GM12878 (cell line): ENCODE data around the gene ZNF655. TPM values are rescaled to one million over a fixed set of nuclear protein-coding genes. Genes with fewer than 3 reads are reported as not detected.

Experiments
- ATAC-seq: fragments of 200-7000 bp; cut with Tn5 transposase; 3 replicates; pipeline ENCODE4 v1.9.1; 2020; ENCODE audit warnings: mild to moderate bottlenecking, moderate library complexity
- BruUV-seq: library from RNA; stranded (reverse); fragments of 400-500 nt; replicated peaks from 2 replicates; lab custom pipeline; 2021; lab: Mats Ljungman, UMichigan
- CTCF ChIA-PET: fragments of 300-600 bp; sonication (Branson Sonifier 250); formaldehyde crosslinking; extraction: SDS; loops from one replicate; lab custom pipeline; 2021; ENCODE audit warnings: inconsistent platforms; lab: Yijun Ruan, JAX
- POLR2A ChIA-PET: fragments of 350-600 bp; formaldehyde crosslinking; extraction: SDS; loops from one replicate; lab custom pipeline; 2021; ENCODE audit warnings: inconsistent platforms; lab: Charles Lee
- RAD21 ChIA-PET: fragments of 300-600 bp; sonication (Branson Sonifier 250); formaldehyde crosslinking; loops from one replicate; lab custom pipeline; 2023; ENCODE audit warnings: antibody characterized with exemption; ENCODE audit not compliant: unreplicated experiment; lab: Charles Lee
- SMC1A ChIA-PET: fragments of 300-600 bp; sonication (Branson Sonifier 250); formaldehyde crosslinking; loops from one replicate; lab custom pipeline; 2023; ENCODE audit not compliant: unreplicated experiment, uncharacterized antibody; lab: Charles Lee
- DNase-seq: peaks from one replicate; pipeline ENCODE4 v3.0.0-alpha.2; 2011; ENCODE audit warnings: low read depth, low spot score
- FAIRE-seq: peaks from 3 replicates; lab custom pipeline; 2011; peaks lifted over from hg19 to GRCh38; lab: Jason Lieb, UNC
- H2AFZ ChIP-seq: 2 replicates; pipeline ENCODE4 v1.6.0; 2011; ENCODE audit warnings: low read depth, low read length, control low read depth; ENCODE audit not compliant: control insufficient read depth
- H3K27ac ChIP-seq: 2 replicates; pipeline ENCODE4 v1.5.1; 2011; ENCODE audit warnings: control low read depth; ENCODE audit not compliant: control insufficient read depth, insufficient read depth
- H3K27me3 ChIP-seq, 2 experiments: replicated peaks in 1 of 2; 2 replicates each; pipeline versions ENCODE4 v1.6.0 to v1.6.1; 2011; ENCODE audit warnings: low read length in 1 of 2; ENCODE audit not compliant: control insufficient read depth in 2 of 2, insufficient read depth in 2 of 2
- H3K36me3 ChIP-seq, 2 experiments: 2 replicates each; pipeline ENCODE4 v1.5.1; 2011; ENCODE audit warnings: low read length in 1 of 2; ENCODE audit not compliant: control insufficient read depth in 2 of 2, insufficient read depth in 2 of 2
- H3K4me1 ChIP-seq: 2 replicates; pipeline ENCODE4 v1.6.1; 2011; ENCODE audit warnings: mild to moderate bottlenecking, low read length, moderate library complexity, mixed read lengths; ENCODE audit not compliant: control insufficient read depth, insufficient read depth
- H3K4me2 ChIP-seq: 2 replicates; pipeline ENCODE4 v1.6.0; 2011; ENCODE audit warnings: control low read depth; ENCODE audit not compliant: control insufficient read depth, insufficient read depth
- H3K4me3 ChIP-seq: fragments of 200-600 bp; sonication (generic); 2 replicates; pipeline ENCODE4 v1.5.1; 2016
- H3K79me2 ChIP-seq: 2 replicates; pipeline ENCODE4 v1.6.0; 2011; ENCODE audit warnings: low read length; ENCODE audit not compliant: control insufficient read depth, insufficient read depth
- H3K9ac ChIP-seq: 2 replicates; pipeline ENCODE4 v1.8.0; 2011; ENCODE audit warnings: low read length, control low read depth, mixed read lengths; ENCODE audit not compliant: control insufficient read depth, insufficient read depth
- H3K9me3 ChIP-seq: replicated peaks from 3 replicates; pipeline ENCODE4 v1.5.1; 2011; ENCODE audit warnings: mild to moderate bottlenecking, low read length; ENCODE audit not compliant: control insufficient read depth, insufficient read depth
- H4K20me1 ChIP-seq: 2 replicates; pipeline ENCODE4 v1.6.0; 2011; ENCODE audit not compliant: control insufficient read depth, insufficient read depth
- POLR2A ChIP-seq: IDR thresholded peaks from 2 replicates; pipeline ENCODE4 v1.6.1; 2011; ENCODE audit warnings: low read depth, mild to moderate bottlenecking, low read length
- PRDM15 ChIP-seq: fragments of 450-650 bp; formaldehyde crosslinking; IDR thresholded peaks from 2 replicates; pipeline ENCODE4 v1.4.0; 2020; ENCODE audit warnings: mild to moderate bottlenecking, moderate library complexity
- SIN3A ChIP-seq: IDR thresholded peaks from 2 replicates; pipeline ENCODE4 v1.6.1; 2012; ENCODE audit warnings: low read depth, low read length, improper control_type of control experiment
- SP1 ChIP-seq: IDR thresholded peaks from one replicate; pipeline ENCODE4 v1.6.1; 2011; ENCODE audit warnings: low read depth, low read length
- SPI1 ChIP-seq: IDR thresholded peaks from 2 replicates; pipeline ENCODE4 v1.6.1; 2011; ENCODE audit warnings: low read depth, mild to moderate bottlenecking, low read length, moderate library complexity, borderline replicate concordance; ENCODE audit not compliant: insufficient read depth
- STAT3 ChIP-seq: IDR thresholded peaks from 2 replicates; pipeline ENCODE4 v1.6.1; 2011; ENCODE audit warnings: low read depth, low read length, improper control_type of control experiment
- TCF12 ChIP-seq: IDR thresholded peaks from 2 replicates; pipeline ENCODE4 v1.6.1; 2011; ENCODE audit warnings: low read depth, mild to moderate bottlenecking, low read length
- WGBS: methylation state at CpG from one replicate; pipeline ENCODE4 v1.1.6; 2016; ENCODE audit warnings: low lambda C conversion rate; ENCODE audit not compliant: insufficient replicate concordance, insufficient coverage; ENCODE audit errors: missing lambda C conversion rate; 5-methylcytosine and 5-hydroxymethylcytosine counted together
- in situ Hi-C: fragments of 300-500 bp; cut with MboI; formaldehyde crosslinking; loops from 9 replicates; pipeline ENCODE4 v1.14.3; 2018; ENCODE audit warnings: mixed read lengths
- intact Hi-C: fragments of 100-400 bp; cut with micrococcal nuclease; formaldehyde crosslinking; loops from one replicate; pipeline ENCODE4 v1.14.2; 2022; ENCODE audit not compliant: unreplicated experiment
- polyA plus RNA-seq, 11 experiments: library from polyadenylated mRNA; depleted of rRNA in 4 of 11; unstranded in 6 of 11; stranded (reverse) in 5 of 11; fragments of >200 nt; fragmentation: Nextera tagmentation in 4 of 11; fragmentation: Illumina TruSeq in 1 of 11; extraction: Ambion mirVana in 4 of 11; extraction: Trizol in 1 of 11; gene quantifications; 1 replicate in 1 of 11; 2 replicates in 10 of 11; pipeline versions ENCODE4 v1.2.1 to v1.2.3, GENCODE V29; 2011 to 2016; ENCODE audit warnings: inconsistent platforms in 2 of 11, missing spikeins in 2 of 11, low read depth in 1 of 11
- total RNA-seq, 4 experiments: library from RNA; depleted of rRNA in 3 of 4; stranded (reverse); fragments of >200 nt in 3 of 4; fragmentation: Illumina TruSeq in 1 of 4; extraction: Trizol in 1 of 4; gene quantifications; 2 replicates each; pipeline versions ENCODE4 v1.2.1 to v1.2.3, GENCODE V29; 2013 to 2021

The ZNF655 gene
- total and polyA plus RNA-seq, 10 of the 15 experiments (the other 5 are each of a cell fraction or from before 2014, with no cell fraction given): 14.5 to 107 (median 52.8) TPM

- in situ Hi-C loops: no loop called here
- 95% methylated on average over 7 of the region's 7 CpGs for WGBS
- DNase-seq (no peak), FAIRE-seq (no peak)
- 0 out of 2 replicates have a peak, but pooled peaks cover 2% of the 10 kb centered on the region for H4K20me1 ChIP-seq
- peak overlapping the region; percentile 25; the same call in 1 of the 2 replicates for H3K9ac ChIP-seq
- BruUV-seq: TSS peak; percentile 44
- H3K4me1 ChIP-seq: no peaks in the 10 kb centered on the region
- POLR2A ChIA-PET: no interaction called here
- H3K9me3 ChIP-seq: no peaks in the 10 kb centered on the region
- H3K27me3 ChIP-seq: no peaks in the 10 kb centered on the region
- 0 out of 2 replicates have a peak overlapping the region, but pooled peaks have one; percentile 20 for H3K4me3 ChIP-seq
- no peak overlapping the region for H2AFZ ChIP-seq
- TF ChIP-seq SPI1: peak; percentile 56; the same call in 1 of the 2 replicates
- TF ChIP-seq SP1: no peak
- TF ChIP-seq TCF12: no peak
- TF ChIP-seq, all 136 proteins: peak for 1
- Histone ChIP-seq H3K27ac (0 out of 2 replicates have a peak overlapping the region, but pooled peaks have one; percentile 13), H3K79me2 (peaks cover 44% of the 10 kb centered on the region), H3K4me2 (peak overlapping the region; percentile 14; the same call in 1 of the 2 replicates), H3K36me3 (peaks cover 9 to 15% of the 10 kb centered on the region in 2 experiments)
- ATAC-seq: no peak
- SMC1A ChIA-PET: interaction anchor here (1.4 kb wide), 1 partner anchor 55 kb away, joined by 4 read pairs; the partner anchor contains the start of gene ZSCAN25
- CTCF ChIA-PET: interaction anchor here (0.6 to 1.4 kb wide), 2 partner anchors 21 to 40 kb away, joined by 3 read pairs; no protein-coding TSS in a partner anchor
- RAD21 ChIA-PET: no interaction called here
- intact Hi-C loops: no loop called here
These were observed 2.6 kb downstream of the ZNF655 start for GRCh38 chr7:99560834-99561736.

- SMC1A ChIA-PET: interaction anchor here (1.4 kb wide), 1 partner anchor 54 kb away, joined by 4 read pairs; the partner anchor contains the start of gene ZSCAN25
- CTCF ChIA-PET: interaction anchor here (0.6 kb wide), 1 partner anchor 21 kb away, joined by 3 read pairs; no protein-coding TSS in a partner anchor
- in situ Hi-C loops: no loop called here
- Histone ChIP-seq H3K4me3 (no peak overlapping the region), H3K4me2 (no peak overlapping the region), H3K27ac (no peak overlapping the region), H3K4me1 (no peaks in the 10 kb centered on the region), H2AFZ (no peak overlapping the region), H3K27me3 (no peaks in the 10 kb centered on the region), H4K20me1 (0 out of 2 replicates have a peak, but pooled peaks cover 2% of the 10 kb centered on the region), H3K9me3 (no peaks in the 10 kb centered on the region), H3K9ac (no peak overlapping the region), H3K36me3 (peaks cover 9 to 15% of the 10 kb centered on the region in 2 experiments), H3K79me2 (peaks cover 44% of the 10 kb centered on the region)
- FAIRE-seq (no peak), ATAC-seq (no peak), DNase-seq (no peak)
- intact Hi-C loops: no loop called here
- WGBS: 94% methylated on average over 2 of the region's 2 CpGs
- RAD21 ChIA-PET: no interaction called here
- no TSS peak for BruUV-seq
- 0 out of 2 replicates have a peak, but pooled peaks have one; percentile 29 for TF ChIP-seq POLR2A
- TF ChIP-seq STAT3: no peak
- no peak for TF ChIP-seq PRDM15 (CRISPR knock-in tag)
- no peak for TF ChIP-seq SIN3A
- POLR2A ChIA-PET: no interaction called here
These were observed 3.3 kb downstream of the ZNF655 start for GRCh38 chr7:99561737-99562051.
